H1 (cell line): Measurements from ENCODE around the gene FHIT. TPM values are rescaled to one million over a fixed set of nuclear protein-coding genes. Genes with fewer than 3 reads are reported as not detected.

Experiments
- CTCF ChIA-PET: fragments of 300-600 bp; sonication (Branson Sonifier 250); formaldehyde crosslinking; loops from one replicate; lab custom pipeline; 2021; ENCODE audit not compliant: partially characterized antibody; lab: Charles Lee
- POLR2A ChIA-PET: fragments of 300-600 bp; sonication (Branson Sonifier 250); formaldehyde crosslinking; loops from one replicate; lab custom pipeline; 2021; ENCODE audit warnings: inconsistent platforms; ENCODE audit not compliant: partially characterized antibody; lab: Charles Lee
- DNase-seq, 2 experiments: peaks; one replicate each; pipeline versions ENCODE4 v3.0.0 to v3.0.0-alpha.2; 2010 to 2022; ENCODE audit warnings: low spot score in 2 of 2, low read depth in 1 of 2, mixed read lengths in 1 of 2
- FAIRE-seq: peaks from 2 replicates; lab custom pipeline; 2011; peaks lifted over from hg19 to GRCh38; lab: Jason Lieb, UNC
- H2AFZ ChIP-seq: 2 replicates; pipeline ENCODE4 v1.8.1; 2012; ENCODE audit warnings: low read length, inconsistent platforms
- H2AK5ac ChIP-seq: 2 replicates; pipeline ENCODE4 v1.6.1; 2013; ENCODE audit warnings: low read depth, low read length
- H2BK120ac ChIP-seq: replicated peaks from 2 replicates; pipeline ENCODE3; 2013; ENCODE audit warnings: low read depth, low read length, inconsistent platforms
- H2BK12ac ChIP-seq: 2 replicates; pipeline ENCODE4 v1.6.1; 2013; ENCODE audit warnings: low read depth, low read length
- H2BK15ac ChIP-seq: 2 replicates; pipeline ENCODE4 v1.6.1; 2013; ENCODE audit warnings: low read length
- H2BK20ac ChIP-seq: 2 replicates; pipeline ENCODE4 v1.6.1; 2013; ENCODE audit warnings: low read length
- H2BK5ac ChIP-seq: 2 replicates; pipeline ENCODE4 v1.6.1; 2013; ENCODE audit warnings: low read depth, low read length
- H3K14ac ChIP-seq: 2 replicates; pipeline ENCODE4 v1.6.1; 2013; ENCODE audit warnings: inconsistent platforms; ENCODE audit not compliant: insufficient read length
- H3K18ac ChIP-seq: 2 replicates; pipeline ENCODE4 v1.6.1; 2013; ENCODE audit warnings: low read length; ENCODE audit errors: extremely low read depth
- H3K23ac ChIP-seq: 2 replicates; pipeline ENCODE4 v1.6.1; 2013; ENCODE audit warnings: inconsistent platforms; ENCODE audit not compliant: insufficient read length
- H3K23me2 ChIP-seq: 2 replicates; pipeline ENCODE4 v1.6.1; 2013; ENCODE audit warnings: low read depth, low read length
- H3K27ac ChIP-seq: 2 replicates; pipeline ENCODE4 v1.6.1; 2011; ENCODE audit warnings: low read depth, low read length, inconsistent platforms
- H3K27me3 ChIP-seq, 4 experiments: replicated peaks in 1 of 4; 1 replicate in 1 of 4; 2 replicates in 3 of 4; pipeline versions ENCODE4 v1.6.1 to v1.8.1; 2011 to 2013; ENCODE audit warnings: low read length in 3 of 4, mild to moderate bottlenecking in 3 of 4, inconsistent platforms in 2 of 4, mixed read lengths in 2 of 4, moderate library complexity in 1 of 4; ENCODE audit not compliant: control insufficient read depth in 3 of 4, insufficient read depth in 3 of 4; ENCODE audit errors: extremely low read depth in 1 of 4
- H3K36me3 ChIP-seq, 4 experiments: 2 replicates each; pipeline versions ENCODE4 v1.6.1 to v1.8.1; 2011 to 2013; ENCODE audit warnings: mild to moderate bottlenecking in 4 of 4, low read length in 3 of 4, moderate library complexity in 2 of 4, control low read depth in 1 of 4, inconsistent platforms in 1 of 4; ENCODE audit not compliant: insufficient read depth in 4 of 4, control insufficient read depth in 2 of 4
- H3K4ac ChIP-seq: replicated peaks from 2 replicates; pipeline ENCODE3; 2013; ENCODE audit warnings: low read length, low read depth, mixed read lengths, inconsistent platforms; ENCODE audit not compliant: insufficient read length
- H3K4me1 ChIP-seq, 4 experiments: replicated peaks in 1 of 4; 1 replicate in 1 of 4; 2 replicates in 3 of 4; pipeline versions ENCODE4 v1.6.1 to v1.8.1; 2011 to 2013; ENCODE audit warnings: low read length in 3 of 4, inconsistent platforms in 2 of 4, mixed read lengths in 1 of 4; ENCODE audit not compliant: insufficient read depth in 4 of 4, control insufficient read depth in 3 of 4
- H3K4me2 ChIP-seq, 2 experiments: 2 replicates each; pipeline versions ENCODE4 v1.6.1 to v1.8.1; 2011 to 2013; ENCODE audit warnings: low read depth in 2 of 2, low read length in 2 of 2, control low read depth in 1 of 2, inconsistent platforms in 1 of 2, mild to moderate bottlenecking in 1 of 2; ENCODE audit not compliant: insufficient read depth in 1 of 2
- H3K4me3 ChIP-seq, 4 experiments: fragments of 200-600, 300-600 bp in 1 of 4; sonication (generic), shearing (Covaris generic), sonication (Bioruptor Twin) in 1 of 4; 2 replicates each; pipeline versions ENCODE4 v1.5.1 to v1.8.1; 2011 to 2016; ENCODE audit warnings: low read length in 4 of 4, low read depth in 3 of 4, control low read depth in 2 of 4, inconsistent platforms in 2 of 4, mild to moderate bottlenecking in 2 of 4, mixed read lengths in 1 of 4, moderate library complexity in 1 of 4; ENCODE audit not compliant: insufficient read depth in 2 of 4; ENCODE audit errors: extremely low read depth in 1 of 4
- H3K56ac ChIP-seq: replicated peaks from 2 replicates; pipeline ENCODE3; 2013; ENCODE audit warnings: low read depth, mild to moderate bottlenecking, mixed read lengths, low read length, inconsistent platforms; ENCODE audit not compliant: insufficient read length
- H3K79me1 ChIP-seq: 2 replicates; pipeline ENCODE4 v1.6.1; 2013; ENCODE audit warnings: low read depth, low read length, control low read depth
- H3K79me2 ChIP-seq, 2 experiments: 2 replicates each; pipeline versions ENCODE4 v1.6.1 to v1.8.1; 2012 to 2013; ENCODE audit warnings: low read length in 2 of 2, mild to moderate bottlenecking in 2 of 2, inconsistent platforms in 1 of 2; ENCODE audit not compliant: insufficient read depth in 2 of 2, control insufficient read depth in 1 of 2
- H3K9ac ChIP-seq, 4 experiments: replicated peaks in 1 of 4; 1 replicate in 1 of 4; 2 replicates in 3 of 4; pipeline versions ENCODE4 v1.6.1 to v1.8.1; 2011 to 2013; ENCODE audit warnings: low read depth in 3 of 4, low read length in 3 of 4, control low read depth in 2 of 4, mild to moderate bottlenecking in 2 of 4, moderate library complexity in 2 of 4, inconsistent platforms in 1 of 4; ENCODE audit errors: extremely low read depth in 1 of 4
- H3K9me3 ChIP-seq, 2 experiments: 2 replicates each; pipeline versions ENCODE4 v1.6.1 to v1.8.1; 2012 to 2013; ENCODE audit warnings: mild to moderate bottlenecking in 2 of 2, moderate library complexity in 2 of 2, control low read depth in 1 of 2, inconsistent platforms in 1 of 2, low read depth in 1 of 2, low read length in 1 of 2, mixed read lengths in 1 of 2; ENCODE audit not compliant: insufficient read depth in 2 of 2
- H4K20me1 ChIP-seq, 2 experiments: replicated peaks in 1 of 2; 2 replicates each; pipeline versions ENCODE3 to v1.8.1; 2011 to 2013; ENCODE audit warnings: inconsistent platforms in 2 of 2, low read length in 2 of 2, mild to moderate bottlenecking in 1 of 2; ENCODE audit not compliant: insufficient read depth in 2 of 2, control insufficient read depth in 1 of 2
- H4K5ac ChIP-seq: 2 replicates; pipeline ENCODE4 v1.6.1; 2013; ENCODE audit warnings: low read length, low read depth, mixed read lengths, inconsistent platforms; ENCODE audit not compliant: insufficient read length
- H4K8ac ChIP-seq: 2 replicates; pipeline ENCODE4 v1.8.0; 2013; ENCODE audit warnings: mild to moderate bottlenecking, moderate library complexity, low read length, inconsistent platforms; ENCODE audit not compliant: insufficient read depth; ENCODE audit errors: extremely low read depth
- H4K91ac ChIP-seq: replicated peaks from 2 replicates; pipeline ENCODE3; 2013; ENCODE audit warnings: low read length, mixed read lengths, inconsistent platforms; ENCODE audit not compliant: insufficient read length
- ASH2L ChIP-seq: fragments of 200-600, 300-600 bp; sonication (generic); IDR thresholded peaks from one replicate; pipeline ENCODE4 v1.7.1; 2017; ENCODE audit warnings: low read length
- BRCA1 ChIP-seq: IDR thresholded peaks from 2 replicates; pipeline ENCODE4 v1.6.1; 2012; ENCODE audit warnings: low read depth, low read length, improper control_type of control experiment
- CBX8 ChIP-seq: fragments of 300-800, 300-1000 bp; sonication (generic); IDR thresholded peaks from 2 replicates; pipeline ENCODE4 v1.7.1; 2016; ENCODE audit warnings: low read depth, low read length, borderline replicate concordance
- CEBPB ChIP-seq: IDR thresholded peaks from 2 replicates; pipeline ENCODE4 v1.6.1; 2012; ENCODE audit warnings: low read depth, low read length
- GABPA ChIP-seq: IDR thresholded peaks from 2 replicates; pipeline ENCODE4 v1.6.1; 2011; ENCODE audit warnings: mild to moderate bottlenecking, low read length, moderate library complexity, borderline replicate concordance; ENCODE audit not compliant: insufficient read depth
- GTF2F1 ChIP-seq: IDR thresholded peaks from 2 replicates; pipeline ENCODE4 v1.6.1; 2012; ENCODE audit warnings: low read depth, low read length, improper control_type of control experiment, borderline replicate concordance
- HDAC2 ChIP-seq, 2 experiments: fragments of 300-600 bp in 1 of 2; sonication (generic) in 1 of 2; IDR thresholded peaks; 2 replicates each; pipeline ENCODE4 v1.6.1; 2011 to 2012; ENCODE audit warnings: low read depth in 2 of 2, low read length in 2 of 2, mild to moderate bottlenecking in 2 of 2, moderate library complexity in 2 of 2, borderline replicate concordance in 1 of 2, inconsistent platforms in 1 of 2
- KDM1A ChIP-seq: fragments of 200-600, 300-600 bp; sonication (generic); IDR thresholded peaks from 2 replicates; pipeline ENCODE4 v1.7.1; 2016; ENCODE audit warnings: mild to moderate bottlenecking, low read length, borderline replicate concordance
- SP2 ChIP-seq: IDR thresholded peaks from 2 replicates; pipeline ENCODE4 v1.6.1; 2012; ENCODE audit warnings: mild to moderate bottlenecking, low read length, inconsistent platforms
- WGBS, 2 experiments: shearing (Covaris generic) in 1 of 2; methylation state at CpG; one replicate each; pipeline versions ENCODE4 v1.1.6 to v1.1.7; 2013 to 2015; ENCODE audit warnings: low lambda C conversion rate in 2 of 2, mixed read lengths in 2 of 2, inconsistent platforms in 1 of 2, low coverage in 1 of 2, missing lambda C conversion rate in 1 of 2; ENCODE audit not compliant: insufficient replicate concordance in 2 of 2, insufficient coverage in 1 of 2, insufficient read length in 1 of 2; ENCODE audit errors: extremely low coverage in 1 of 2, missing lambda C conversion rate in 1 of 2; 5-methylcytosine and 5-hydroxymethylcytosine counted together
- polyA plus RNA-seq, 7 experiments: library from polyadenylated mRNA; depleted of rRNA in 3 of 7; stranded (reverse) in 5 of 7; unstranded in 2 of 7; fragments of >200 nt in 5 of 7; fragments of 200-250 nt in 2 of 7; gene quantifications; 1 replicate in 5 of 7; 2 replicates in 1 of 7; 4 replicates in 1 of 7; pipeline versions ENCODE4 v1.2.1 to v1.2.3, GENCODE V29; 2011 to 2013; ENCODE audit warnings: missing spikeins in 2 of 7, mixed read lengths in 2 of 7
- total RNA-seq: library from RNA; stranded (reverse); fragmentation: NEBNext Ultra II Directional; extraction: Animal tissue kit (Norgen Biotek cat#: 25700); gene quantifications from 2 replicates; pipeline ENCODE4 v1.2.1, GENCODE V29; 2021
- TF ChIP-seq, protein P1 (sequence below): IDR thresholded peaks from 2 replicates; pipeline ENCODE4 v1.6.1; 2011; ENCODE audit warnings: low read length, improper control_type of control experiment
- TF ChIP-seq, protein P2 (sequence below): IDR thresholded peaks from 2 replicates; pipeline ENCODE4 v1.6.1; 2011; ENCODE audit warnings: low read depth, mild to moderate bottlenecking, low read length; ENCODE audit not compliant: insufficient read depth
- TF ChIP-seq, protein P3 (sequence below): IDR thresholded peaks from 2 replicates; pipeline ENCODE4 v1.6.1; 2012; ENCODE audit warnings: inconsistent platforms

Gene FHIT
- total and polyA plus RNA-seq, 2 of the 8 experiments (the other 6 are each of a cell fraction or from before 2014, with no cell fraction given) = 1.2 to 3.2 TPM

DNA sequence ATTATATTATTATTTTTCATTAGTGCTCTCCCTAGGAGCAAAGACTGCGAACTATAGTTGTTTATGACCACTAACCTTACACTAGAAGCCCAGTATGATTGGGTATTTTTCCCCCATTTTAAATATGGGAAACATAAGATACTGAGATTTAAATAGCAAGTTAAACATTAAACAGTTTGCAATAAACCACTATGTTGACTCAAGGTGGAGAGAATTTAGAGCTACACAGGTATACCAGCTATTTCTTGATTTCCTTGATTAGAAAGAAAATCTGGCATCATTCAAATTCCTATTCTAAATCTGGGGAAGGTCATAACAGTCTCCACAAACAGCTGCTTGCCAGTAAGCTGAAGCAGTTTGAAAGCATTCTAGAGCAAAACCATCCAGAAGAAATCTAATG, 1337.6 kb downstream of the FHIT start:
- Histone ChIP-seq H4K20me1 (no peaks in the 10 kb centered on the region), H3K14ac (no peak overlapping the region), H3K9me3 (no peaks in the 10 kb centered on the region), H3K56ac (no peak overlapping the region), H3K9ac (no peak overlapping the region), H4K5ac (no peak overlapping the region), H3K18ac (no peak overlapping the region), H3K79me2 (no peaks in the 10 kb centered on the region), H3K27ac (no peak overlapping the region), H2BK120ac (no peak overlapping the region), H3K23me2 (no peaks in the 10 kb centered on the region), H2BK15ac (no peak overlapping the region), H4K91ac (no peak overlapping the region), H2AK5ac (no peak overlapping the region), H2BK20ac (no peak overlapping the region), H3K4me3 (no peak overlapping the region), H2BK5ac (no peak overlapping the region), H4K8ac (no peak overlapping the region), H3K23ac (no peak overlapping the region), H3K4me1 (no peaks in the 10 kb centered on the region), H3K4me2 (no peak overlapping the region), H3K27me3 (no peaks in the 10 kb centered on the region), H2AFZ (no peak overlapping the region), H3K36me3 (no peaks in the 10 kb centered on the region), H3K4ac (no peak overlapping the region), H3K79me1 (no peaks in the 10 kb centered on the region), H2BK12ac (no peak overlapping the region)
- FAIRE-seq (no peak), DNase-seq (no peak)
- ChIA-PET POLR2A (no interaction called here), CTCF (interaction anchor here (0.7 kb wide), 1 partner anchor 228 kb away, joined by 3 read pairs; no protein-coding TSS in a partner anchor)
- 89% methylated on average over 1 of the region's 1 CpG; no CpG with 5 or more reads in 1 of the 2 experiments for WGBS, 2 experiments
- TF ChIP-seq GTF2F1 (no peak), HDAC2 (IDR thresholded peaks at IDR 0.05; ENCODE audit: borderline replicate concordance in 1 of 2, low read depth in 2 of 2, low read length in 2 of 2) (no peak), CBX8 (no peak), SP2 (no peak), GABPA (no peak), ASH2L (no peak), KDM1A (no peak), BRCA1 (no peak), CEBPB (no peak)
- TF ChIP-seq, protein P1, sequence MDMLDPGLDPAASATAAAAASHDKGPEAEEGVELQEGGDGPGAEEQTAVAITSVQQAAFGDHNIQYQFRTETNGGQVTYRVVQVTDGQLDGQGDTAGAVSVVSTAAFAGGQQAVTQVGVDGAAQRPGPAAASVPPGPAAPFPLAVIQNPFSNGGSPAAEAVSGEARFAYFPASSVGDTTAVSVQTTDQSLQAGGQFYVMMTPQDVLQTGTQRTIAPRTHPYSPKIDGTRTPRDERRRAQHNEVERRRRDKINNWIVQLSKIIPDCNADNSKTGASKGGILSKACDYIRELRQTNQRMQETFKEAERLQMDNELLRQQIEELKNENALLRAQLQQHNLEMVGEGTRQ = no peak
- TF ChIP-seq, protein P2, sequence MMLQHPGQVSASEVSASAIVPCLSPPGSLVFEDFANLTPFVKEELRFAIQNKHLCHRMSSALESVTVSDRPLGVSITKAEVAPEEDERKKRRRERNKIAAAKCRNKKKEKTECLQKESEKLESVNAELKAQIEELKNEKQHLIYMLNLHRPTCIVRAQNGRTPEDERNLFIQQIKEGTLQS = no peak
- TF ChIP-seq, protein P3, sequence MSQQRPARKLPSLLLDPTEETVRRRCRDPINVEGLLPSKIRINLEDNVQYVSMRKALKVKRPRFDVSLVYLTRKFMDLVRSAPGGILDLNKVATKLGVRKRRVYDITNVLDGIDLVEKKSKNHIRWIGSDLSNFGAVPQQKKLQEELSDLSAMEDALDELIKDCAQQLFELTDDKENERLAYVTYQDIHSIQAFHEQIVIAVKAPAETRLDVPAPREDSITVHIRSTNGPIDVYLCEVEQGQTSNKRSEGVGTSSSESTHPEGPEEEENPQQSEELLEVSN = no peak
